Measurements from ENCODE around the gene ARHGEF1. TPM values are rescaled to one million over a fixed set of nuclear protein-coding genes. Genes with fewer than 3 reads are reported as not detected.

ARHGEF1 gene
- total RNA-seq, 1 donor from 2014 or later, result 73.1 TPM

- H3K4me3 ChIP-seq (ENCODE audit: insufficient read depth, low read depth, low read length), result no peak overlapping the region
- Mint-ChIP-seq H3K36me3 (ENCODE audit: low read depth, unreplicated experiment) (peaks cover 19% of the 10 kb centered on the region), H3K27ac (ENCODE audit: unreplicated experiment) (no peak overlapping the region), H3K27me3 (ENCODE audit: low read depth, unreplicated experiment) (no peaks in the 10 kb centered on the region), H3K4me1 (ENCODE audit: low read depth, unreplicated experiment) (no peaks in the 10 kb centered on the region), H3K9me3 (ENCODE audit: unreplicated experiment) (no peaks in the 10 kb centered on the region), H3K4me3 (ENCODE audit: unreplicated experiment) (no peak overlapping the region)
- H3K36me3 ChIP-seq (ENCODE audit: insufficient read depth, low read length), result peaks cover 25% of the 10 kb centered on the region
- TF ChIP-seq EZH2 (IDR thresholded peaks at IDR 0.05; ENCODE audit: insufficient read depth, low read length) (no peak), CTCF (IDR thresholded peaks at IDR 0.05; ENCODE audit: insufficient read depth, low read depth, low read length) (no peak)
- H3K4me2 ChIP-seq (ENCODE audit: low read length), result no peak overlapping the region
- H3K9me3 ChIP-seq (ENCODE audit: insufficient read depth, low read depth, low read length), result no peaks in the 10 kb centered on the region
- no peak overlapping the region for H3K9ac ChIP-seq (ENCODE audit: low read length)
- no peak for DNase-seq (ENCODE audit: low read depth)
- no peak overlapping the region for H3K27ac ChIP-seq (ENCODE audit: low read depth, low read length)
- no peaks in the 10 kb centered on the region for H3K27me3 ChIP-seq (ENCODE audit: insufficient read depth, low read length)
- no peak for FAIRE-seq
- no peak overlapping the region for H2AFZ ChIP-seq (ENCODE audit: low read depth, low read length)
- no peaks in the 10 kb centered on the region for H3K4me1 ChIP-seq (ENCODE audit: insufficient read depth, low read length)
- H4K20me1 ChIP-seq (ENCODE audit: insufficient read depth, low read length), result peaks cover 27% of the 10 kb centered on the region
- no peaks in the 10 kb centered on the region for H3K79me2 ChIP-seq (ENCODE audit: insufficient read depth, low read length)
Observed at GRCh38 chr19:41897181-41897580, 14.2 kb downstream of the ARHGEF1 start.

- FAIRE-seq (no peak), DNase-seq (ENCODE audit: low read depth) (no peak)
- H2AFZ ChIP-seq (ENCODE audit: low read depth, low read length), result no peak overlapping the region
- no peak overlapping the region for H3K4me3 Mint-ChIP-seq (ENCODE audit: unreplicated experiment)
- no peak overlapping the region for H3K27ac Mint-ChIP-seq (ENCODE audit: unreplicated experiment)
- no peaks in the 10 kb centered on the region for H3K79me2 ChIP-seq (ENCODE audit: insufficient read depth, low read length)
- no peaks in the 10 kb centered on the region for H3K27me3 ChIP-seq (ENCODE audit: insufficient read depth, low read length)
- no peak overlapping the region for H3K27ac ChIP-seq (ENCODE audit: low read depth, low read length)
- H3K9me3 ChIP-seq (ENCODE audit: insufficient read depth, low read depth, low read length), result no peaks in the 10 kb centered on the region
- TF ChIP-seq CTCF (IDR thresholded peaks at IDR 0.05; ENCODE audit: insufficient read depth, low read depth, low read length) (no peak), EZH2 (IDR thresholded peaks at IDR 0.05; ENCODE audit: insufficient read depth, low read length) (no peak)
- no peaks in the 10 kb centered on the region for H3K4me1 ChIP-seq (ENCODE audit: insufficient read depth, low read length)
- no peaks in the 10 kb centered on the region for H3K9me3 Mint-ChIP-seq (ENCODE audit: unreplicated experiment)
- no peak overlapping the region for H3K9ac ChIP-seq (ENCODE audit: low read length)
- H3K4me3 ChIP-seq (ENCODE audit: insufficient read depth, low read depth, low read length), result no peak overlapping the region
- H3K27me3 Mint-ChIP-seq (ENCODE audit: low read depth, unreplicated experiment), result no peaks in the 10 kb centered on the region
- H4K20me1 ChIP-seq (ENCODE audit: insufficient read depth, low read length), result peaks cover 23% of the 10 kb centered on the region
- no peaks in the 10 kb centered on the region for H3K4me1 Mint-ChIP-seq (ENCODE audit: low read depth, unreplicated experiment)
- H3K36me3 Mint-ChIP-seq (ENCODE audit: low read depth, unreplicated experiment), result peaks cover 23% of the 10 kb centered on the region
- H3K36me3 ChIP-seq (ENCODE audit: insufficient read depth, low read length), result peaks cover 24% of the 10 kb centered on the region
- no peak overlapping the region for H3K4me2 ChIP-seq (ENCODE audit: low read length)
Observed at GRCh38 chr19:41897820-41898219, 14.8 kb downstream of the ARHGEF1 start.

- no peaks in the 10 kb centered on the region for H3K4me1 ChIP-seq (ENCODE audit: insufficient read depth, low read length)
- no peak overlapping the region for H3K27ac Mint-ChIP-seq (ENCODE audit: unreplicated experiment)
- H3K27me3 Mint-ChIP-seq (ENCODE audit: low read depth, unreplicated experiment), result no peaks in the 10 kb centered on the region
- no peak overlapping the region for H3K4me2 ChIP-seq (ENCODE audit: low read length)
- H3K4me1 Mint-ChIP-seq (ENCODE audit: low read depth, unreplicated experiment), result no peaks in the 10 kb centered on the region
- TF ChIP-seq EZH2 (IDR thresholded peaks at IDR 0.05; ENCODE audit: insufficient read depth, low read length), result no peak
- no peak for TF ChIP-seq CTCF (IDR thresholded peaks at IDR 0.05; ENCODE audit: insufficient read depth, low read depth, low read length)
- peaks cover 23% of the 10 kb centered on the region for H3K36me3 ChIP-seq (ENCODE audit: insufficient read depth, low read length)
- H3K9me3 Mint-ChIP-seq (ENCODE audit: unreplicated experiment), result no peaks in the 10 kb centered on the region
- H3K27ac ChIP-seq (ENCODE audit: low read depth, low read length), result no peak overlapping the region
- H2AFZ ChIP-seq (ENCODE audit: low read depth, low read length), result no peak overlapping the region
- DNase-seq (ENCODE audit: low read depth) (no peak), FAIRE-seq (no peak)
- peaks cover 26% of the 10 kb centered on the region for H4K20me1 ChIP-seq (ENCODE audit: insufficient read depth, low read length)
- no peaks in the 10 kb centered on the region for H3K79me2 ChIP-seq (ENCODE audit: insufficient read depth, low read length)
- H3K4me3 Mint-ChIP-seq (ENCODE audit: unreplicated experiment), result no peak overlapping the region
- H3K9ac ChIP-seq (ENCODE audit: low read length), result no peak overlapping the region
- H3K9me3 ChIP-seq (ENCODE audit: insufficient read depth, low read depth, low read length), result no peaks in the 10 kb centered on the region
- no peaks in the 10 kb centered on the region for H3K27me3 ChIP-seq (ENCODE audit: insufficient read depth, low read length)
- no peak overlapping the region for H3K4me3 ChIP-seq (ENCODE audit: insufficient read depth, low read depth, low read length)
- H3K36me3 Mint-ChIP-seq (ENCODE audit: low read depth, unreplicated experiment), result peaks cover 23% of the 10 kb centered on the region
Observed at GRCh38 chr19:41898235-41898634, 15.3 kb downstream of the ARHGEF1 start.

Data from astrocyte (in vitro differentiated cells and primary cell).